Kidney epithelial cell (primary cell): Measurements from ENCODE around the gene CAPN11. TPM values are rescaled to one million over a fixed set of nuclear protein-coding genes. Genes with fewer than 3 reads are reported as not detected.

Source experiments
- DNase-seq: peaks from one replicate; pipeline ENCODE4 v3.0.0-alpha.2; 2010; ENCODE audit warnings: low read depth
- H3K27me3 ChIP-seq: 2 replicates; pipeline ENCODE4 v1.6.0; 2011; ENCODE audit warnings: low read length; ENCODE audit not compliant: control insufficient read depth, insufficient read depth
- H3K36me3 ChIP-seq: 2 replicates; pipeline ENCODE4 v1.5.1; 2011; ENCODE audit warnings: low read length; ENCODE audit not compliant: control insufficient read depth, insufficient read depth
- H3K4me3 ChIP-seq: 2 replicates; pipeline ENCODE4 v1.5.1; 2011; ENCODE audit warnings: low read depth, mild to moderate bottlenecking, control low read depth, low read length
- total RNA-seq: library from RNA; depleted of rRNA; stranded (reverse); fragments of >200 nt; gene quantifications from 2 replicates; pipeline ENCODE4 v1.2.3, GENCODE V29; 2015
- TF ChIP-seq, protein P1 (sequence below): IDR thresholded peaks from 2 replicates; pipeline ENCODE4 v1.5.1; 2011; ENCODE audit warnings: mild to moderate bottlenecking, moderate library complexity, low read length, control low read depth, inconsistent platforms; ENCODE audit not compliant: insufficient read depth, poor library complexity, severe bottlenecking

The CAPN11 gene
- total RNA-seq, 1 donor from 2014 or later = not detected

- DNase-seq = no peak
These were observed 4.4 kb downstream of the CAPN11 start for GRCh38 chr6:44162876-44163625.

DNA sequence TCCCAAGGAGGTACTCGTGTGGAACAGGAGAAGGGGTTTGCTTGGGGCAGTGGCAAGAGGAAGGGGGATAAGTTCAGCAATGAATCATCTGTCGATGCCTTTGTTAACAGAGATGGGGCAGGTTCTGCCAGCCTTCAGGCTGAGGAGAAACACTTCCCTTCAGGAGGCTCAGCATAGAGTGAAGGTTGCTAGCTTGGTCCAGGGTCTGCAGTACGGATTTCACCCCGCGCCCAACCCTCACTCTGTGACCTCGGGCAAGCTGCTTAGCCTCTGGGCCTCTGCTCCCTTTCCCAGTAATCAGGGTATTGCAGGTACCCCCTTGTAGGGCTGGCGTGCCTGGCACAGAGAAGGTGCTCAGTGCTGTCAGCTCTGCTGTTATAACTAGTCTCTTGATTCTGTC is 7.5 kb downstream of the CAPN11 start:
- Histone ChIP-seq H3K4me3 (no peak overlapping the region), H3K27me3 (peaks cover 10% of the 10 kb centered on the region), H3K36me3 (no peaks in the 10 kb centered on the region)
- TF ChIP-seq, protein P1, sequence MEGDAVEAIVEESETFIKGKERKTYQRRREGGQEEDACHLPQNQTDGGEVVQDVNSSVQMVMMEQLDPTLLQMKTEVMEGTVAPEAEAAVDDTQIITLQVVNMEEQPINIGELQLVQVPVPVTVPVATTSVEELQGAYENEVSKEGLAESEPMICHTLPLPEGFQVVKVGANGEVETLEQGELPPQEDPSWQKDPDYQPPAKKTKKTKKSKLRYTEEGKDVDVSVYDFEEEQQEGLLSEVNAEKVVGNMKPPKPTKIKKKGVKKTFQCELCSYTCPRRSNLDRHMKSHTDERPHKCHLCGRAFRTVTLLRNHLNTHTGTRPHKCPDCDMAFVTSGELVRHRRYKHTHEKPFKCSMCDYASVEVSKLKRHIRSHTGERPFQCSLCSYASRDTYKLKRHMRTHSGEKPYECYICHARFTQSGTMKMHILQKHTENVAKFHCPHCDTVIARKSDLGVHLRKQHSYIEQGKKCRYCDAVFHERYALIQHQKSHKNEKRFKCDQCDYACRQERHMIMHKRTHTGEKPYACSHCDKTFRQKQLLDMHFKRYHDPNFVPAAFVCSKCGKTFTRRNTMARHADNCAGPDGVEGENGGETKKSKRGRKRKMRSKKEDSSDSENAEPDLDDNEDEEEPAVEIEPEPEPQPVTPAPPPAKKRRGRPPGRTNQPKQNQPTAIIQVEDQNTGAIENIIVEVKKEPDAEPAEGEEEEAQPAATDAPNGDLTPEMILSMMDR = no peak
- no peak for DNase-seq

More at GRCh38 chr6:44162876-44163625, 4.4 kb downstream of the CAPN11 start:
- H3K36me3 ChIP-seq = no peaks in the 10 kb centered on the region
- no peak overlapping the region for H3K4me3 ChIP-seq
- peaks cover 5% of the 10 kb centered on the region for H3K27me3 ChIP-seq
- TF ChIP-seq, protein P1 = no peak

GRCh38 chr6:44166591-44167184 is 8.1 kb downstream of the CAPN11 start:
- Histone ChIP-seq H3K4me3 (no peak overlapping the region), H3K27me3 (peaks cover 11% of the 10 kb centered on the region), H3K36me3 (no peaks in the 10 kb centered on the region)
- TF ChIP-seq, protein P1 = no peak
- DNase-seq = no peak

- Histone ChIP-seq H3K27me3 (peaks cover 11% of the 10 kb centered on the region), H3K4me3 (no peak overlapping the region), H3K36me3 (no peaks in the 10 kb centered on the region)
- no peak for DNase-seq
- TF ChIP-seq, protein P1 = no peak
These were observed 8.9 kb downstream of the CAPN11 start for GRCh38 chr6:44167567-44167966.

- Histone ChIP-seq H3K4me3 (no peak overlapping the region), H3K36me3 (no peaks in the 10 kb centered on the region), H3K27me3 (peaks cover 11% of the 10 kb centered on the region)
- DNase-seq = no peak
- TF ChIP-seq, protein P1 = no peak
These were observed 10.5 kb downstream of the CAPN11 start for GRCh38 chr6:44169154-44169553.
